PC-9 (cell line): ENCODE data around the gene ANKRD66. TPM values are rescaled to one million over a fixed set of nuclear protein-coding genes. Genes with fewer than 3 reads are reported as not detected.

Source experiments
- BruUV-seq: library from RNA; stranded (reverse); fragments of 400-500 nt; replicated peaks from 2 replicates; lab custom pipeline; 2021; lab: Mats Ljungman, UMichigan
- CTCF ChIA-PET: fragments of 300-600 bp; sonication (Branson Sonifier 250); formaldehyde crosslinking; loops from one replicate; lab custom pipeline; 2022; ENCODE audit warnings: antibody characterized with exemption; lab: Charles Lee
- POLR2A ChIA-PET: fragments of 300-600 bp; sonication (Branson Sonifier 250); formaldehyde crosslinking; loops from one replicate; lab custom pipeline; 2022; ENCODE audit warnings: antibody characterized with exemption; ENCODE audit not compliant: unreplicated experiment; lab: Charles Lee
- DNase-seq, 2 experiments: peaks; one replicate each; pipeline versions ENCODE4 v3.0.0 to v3.0.0-alpha.2; 2015 to 2022; ENCODE audit warnings: mixed read lengths in 1 of 2
- H2AFZ ChIP-seq: fragments of 200-600 bp; sonication (generic); 2 replicates; pipeline ENCODE4 v1.8.1; 2017; ENCODE audit warnings: antibody characterized with exemption
- H3F3A ChIP-seq: fragments of 200-600 bp; sonication (generic); 2 replicates; pipeline ENCODE4 v1.8.1; 2017; ENCODE audit warnings: antibody characterized with exemption, mild to moderate bottlenecking, low read depth; ENCODE audit not compliant: insufficient read depth
- H3K27ac ChIP-seq: fragments of 200-600 bp; sonication (generic); 2 replicates; pipeline ENCODE4 v1.6.1; 2016; ENCODE audit warnings: mixed run types
- H3K27me3 ChIP-seq: fragments of 200-600 bp; sonication (generic); 2 replicates; pipeline ENCODE4 v1.6.1; 2016; ENCODE audit warnings: low read depth, mixed run types; ENCODE audit not compliant: insufficient read depth
- H3K36me3 ChIP-seq: fragments of 200-600 bp; sonication (generic); 2 replicates; pipeline ENCODE4 v1.6.1; 2016; ENCODE audit warnings: low read depth, mixed run types
- H3K4me1 ChIP-seq: fragments of 200-600 bp; sonication (generic); replicated peaks from 2 replicates; pipeline ENCODE4 v1.6.1; 2016; ENCODE audit warnings: mixed run types; ENCODE audit not compliant: insufficient read depth
- H3K4me2 ChIP-seq: fragments of 200-600 bp; sonication (generic); 2 replicates; pipeline ENCODE4 v1.6.1; 2017; ENCODE audit warnings: mixed run types
- H3K4me3 ChIP-seq: fragments of 200-600 bp; sonication (generic); 2 replicates; pipeline ENCODE4 v1.6.1; 2016; ENCODE audit warnings: mixed run types
- H3K79me2 ChIP-seq: fragments of 200-600 bp; sonication (generic); 2 replicates; pipeline ENCODE4 v1.6.1; 2017; ENCODE audit warnings: low read depth, mixed run types
- H3K9me2 ChIP-seq: fragments of 200-600 bp; sonication (generic); 2 replicates; pipeline ENCODE4 v1.8.1; 2017; ENCODE audit warnings: mild to moderate bottlenecking; ENCODE audit not compliant: insufficient read depth
- H3K9me3 ChIP-seq: fragments of 200-600 bp; sonication (generic); 2 replicates; pipeline ENCODE4 v1.8.1; 2016; ENCODE audit warnings: low read depth; ENCODE audit not compliant: insufficient read depth
- H4K20me1 ChIP-seq: fragments of 200-600 bp; sonication (generic); 2 replicates; pipeline ENCODE4 v1.8.1; 2017; ENCODE audit not compliant: insufficient read depth
- EZH2 ChIP-seq: fragments of 200-600 bp; sonication (generic); IDR thresholded peaks from 2 replicates; pipeline ENCODE4 v1.8.0; 2017; ENCODE audit warnings: antibody characterized with exemption, low read depth
- intact Hi-C: fragments of 100-400 bp; cut with micrococcal nuclease; formaldehyde crosslinking; loops from one replicate; pipeline ENCODE4 v1.10.0; 2022; ENCODE audit not compliant: unreplicated experiment
- total RNA-seq: library from RNA; stranded (reverse); gene quantifications from 2 replicates; pipeline ENCODE4 v1.2.3, GENCODE V29; 2021
- TF ChIP-seq, protein P1 (sequence below): fragments of 200-600 bp; sonication (generic); conservative IDR thresholded peaks from 2 replicates; pipeline ENCODE4 v1.6.1; 2017; ENCODE audit warnings: mixed run types, antibody characterized with exemption, mild to moderate bottlenecking, moderate library complexity

The ANKRD66 gene
- total RNA-seq, 1 experiment from 2014 or later = not detected

DNA sequence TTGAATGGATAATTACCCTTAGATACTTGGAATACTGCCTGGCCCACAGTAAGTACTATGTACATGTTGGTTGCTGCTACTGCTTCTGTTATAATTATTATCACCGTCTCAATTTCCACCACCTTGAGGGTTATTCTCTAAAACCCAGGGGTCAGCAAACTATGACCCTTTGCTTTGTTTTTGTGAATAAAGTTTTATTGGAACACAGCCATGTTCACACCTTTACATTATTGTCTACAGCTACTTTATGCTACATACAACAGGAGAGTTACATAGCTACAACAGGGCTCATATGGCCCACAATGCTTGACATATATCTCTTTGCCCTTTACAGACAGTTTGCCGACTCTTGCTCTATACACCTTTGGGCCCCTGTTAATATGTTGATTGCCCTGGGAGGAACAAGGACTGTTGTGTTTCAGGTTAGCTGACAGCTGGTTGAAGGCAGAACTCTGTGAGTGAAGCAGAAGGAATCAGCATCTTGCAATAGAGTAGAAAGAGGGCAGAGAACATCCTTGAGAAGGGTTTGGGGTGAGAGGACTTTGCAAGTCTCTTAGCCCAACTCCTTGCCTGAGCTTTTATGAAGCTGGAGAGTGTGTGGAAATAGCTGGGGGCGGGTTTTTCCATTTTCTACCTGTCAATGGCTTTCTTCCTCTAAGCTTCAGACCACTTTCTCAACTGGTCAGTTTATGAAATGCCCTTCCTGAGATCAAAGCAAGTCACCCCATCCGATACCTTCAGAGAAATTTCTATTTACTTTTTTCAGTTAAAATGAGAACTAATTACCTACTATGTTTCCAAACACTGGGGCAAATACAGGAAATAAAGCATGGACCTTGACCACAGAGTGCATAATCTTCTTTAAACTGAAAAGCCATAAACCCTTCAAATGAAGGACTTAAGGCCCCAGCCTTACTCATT is 43.0 kb downstream of the ANKRD66 start:
- no peak for DNase-seq
- ChIA-PET POLR2A (no interaction called here), CTCF (interaction anchor here (0.8 kb wide), 1 partner anchor 356 kb away, joined by 3 read pairs; no protein-coding TSS in a partner anchor)
- Histone ChIP-seq H3K4me1 (no peaks in the 10 kb centered on the region), H4K20me1 (no peaks in the 10 kb centered on the region), H2AFZ (0 out of 2 replicates have a peak overlapping the region, but pooled peaks have one; percentile 44), H3K4me2 (no peak overlapping the region), H3K36me3 (no peaks in the 10 kb centered on the region), H3K9me2 (no peaks in the 10 kb centered on the region), H3K9me3 (no peaks in the 10 kb centered on the region), H3K4me3 (no peak overlapping the region), H3K27me3 (no peaks in the 10 kb centered on the region), H3F3A (peaks cover 3% of the 10 kb centered on the region; the same call in 1 of the 2 replicates), H3K79me2 (no peaks in the 10 kb centered on the region), H3K27ac (no peak overlapping the region)
- intact Hi-C loops = no loop called here
- TF ChIP-seq, protein P1, sequence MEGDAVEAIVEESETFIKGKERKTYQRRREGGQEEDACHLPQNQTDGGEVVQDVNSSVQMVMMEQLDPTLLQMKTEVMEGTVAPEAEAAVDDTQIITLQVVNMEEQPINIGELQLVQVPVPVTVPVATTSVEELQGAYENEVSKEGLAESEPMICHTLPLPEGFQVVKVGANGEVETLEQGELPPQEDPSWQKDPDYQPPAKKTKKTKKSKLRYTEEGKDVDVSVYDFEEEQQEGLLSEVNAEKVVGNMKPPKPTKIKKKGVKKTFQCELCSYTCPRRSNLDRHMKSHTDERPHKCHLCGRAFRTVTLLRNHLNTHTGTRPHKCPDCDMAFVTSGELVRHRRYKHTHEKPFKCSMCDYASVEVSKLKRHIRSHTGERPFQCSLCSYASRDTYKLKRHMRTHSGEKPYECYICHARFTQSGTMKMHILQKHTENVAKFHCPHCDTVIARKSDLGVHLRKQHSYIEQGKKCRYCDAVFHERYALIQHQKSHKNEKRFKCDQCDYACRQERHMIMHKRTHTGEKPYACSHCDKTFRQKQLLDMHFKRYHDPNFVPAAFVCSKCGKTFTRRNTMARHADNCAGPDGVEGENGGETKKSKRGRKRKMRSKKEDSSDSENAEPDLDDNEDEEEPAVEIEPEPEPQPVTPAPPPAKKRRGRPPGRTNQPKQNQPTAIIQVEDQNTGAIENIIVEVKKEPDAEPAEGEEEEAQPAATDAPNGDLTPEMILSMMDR = no peak
- no peak for TF ChIP-seq EZH2
- no TSS peak for BruUV-seq

DNA sequence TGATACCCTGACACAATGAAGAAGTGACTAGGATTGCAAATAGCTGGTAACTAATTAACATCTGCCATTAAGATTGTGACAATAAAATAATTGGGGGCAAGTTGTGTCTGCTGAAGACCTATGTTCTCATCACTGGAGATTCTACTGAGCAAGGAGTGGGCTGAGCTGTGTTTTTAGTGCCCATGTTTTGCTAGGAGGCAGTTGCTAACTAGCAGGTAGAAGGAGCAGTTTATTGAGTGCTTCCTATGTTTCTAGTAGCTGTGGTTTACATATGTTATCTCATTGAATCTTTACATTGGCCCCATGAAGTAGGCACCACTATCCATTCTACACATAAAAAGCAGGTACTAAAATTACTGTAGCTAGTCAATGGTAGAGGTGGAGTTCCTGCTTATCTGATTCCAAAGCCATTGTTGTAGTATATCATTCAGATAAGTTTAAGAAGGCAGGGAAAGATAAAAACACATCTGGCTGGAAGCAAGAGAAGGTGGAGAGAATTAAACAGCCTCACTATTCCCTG is 43.7 kb downstream of the ANKRD66 start:
- H3K4me3 ChIP-seq = no peak overlapping the region
- no peak for TF ChIP-seq EZH2
- TF ChIP-seq, protein P1 = no peak
- intact Hi-C loops = no loop called here
- POLR2A ChIA-PET = no interaction called here
- H4K20me1 ChIP-seq = no peaks in the 10 kb centered on the region
- H3K4me2 ChIP-seq = no peak overlapping the region
- no TSS peak for BruUV-seq
- no peaks in the 10 kb centered on the region for H3K9me2 ChIP-seq
- no peaks in the 10 kb centered on the region for H3K9me3 ChIP-seq
- H3K79me2 ChIP-seq = no peaks in the 10 kb centered on the region
- no peaks in the 10 kb centered on the region for H3K36me3 ChIP-seq
- 0 out of 2 replicates have a peak overlapping the region, but pooled peaks have one; percentile 44 for H2AFZ ChIP-seq
- H3K27me3 ChIP-seq = no peaks in the 10 kb centered on the region
- CTCF ChIA-PET = no interaction called here
- no peak overlapping the region for H3K27ac ChIP-seq
- no peaks in the 10 kb centered on the region for H3K4me1 ChIP-seq
- DNase-seq = no peak
- H3F3A ChIP-seq = peaks cover 3% of the 10 kb centered on the region; the same call in 1 of the 2 replicates

DNA sequence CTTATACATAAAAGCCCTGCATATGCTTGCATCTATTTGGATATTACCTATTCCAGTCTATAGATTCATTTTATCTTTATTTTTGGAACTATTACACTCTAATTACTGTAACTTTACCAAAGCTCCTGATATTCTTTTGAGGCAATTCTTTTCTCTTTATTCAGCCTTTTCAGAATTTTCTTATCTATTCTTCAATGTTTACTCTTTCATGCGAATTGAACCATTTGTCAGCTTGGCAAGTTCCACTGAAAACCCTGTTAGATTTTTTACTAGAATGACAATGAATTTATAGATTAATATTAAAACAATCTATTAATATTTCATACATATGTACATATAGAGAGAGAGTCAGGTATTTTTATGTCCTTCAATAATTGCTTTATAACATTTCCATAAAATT is 45.9 kb downstream of the ANKRD66 start:
- Histone ChIP-seq H3K9me3 (no peaks in the 10 kb centered on the region), H3K4me2 (no peak overlapping the region), H3K79me2 (no peaks in the 10 kb centered on the region), H3K9me2 (no peaks in the 10 kb centered on the region), H4K20me1 (no peaks in the 10 kb centered on the region), H2AFZ (no peak overlapping the region), H3K27ac (no peak overlapping the region), H3K36me3 (no peaks in the 10 kb centered on the region), H3K27me3 (no peaks in the 10 kb centered on the region), H3F3A (peaks cover 8% of the 10 kb centered on the region; the same call in 1 of the 2 replicates), H3K4me1 (peaks cover 10% of the 10 kb centered on the region; the same call in 1 of the 2 replicates), H3K4me3 (no peak overlapping the region)
- no TSS peak for BruUV-seq
- TF ChIP-seq EZH2 = no peak
- TF ChIP-seq, protein P1 = no peak
- POLR2A ChIA-PET = no interaction called here
- intact Hi-C loops = no loop called here
- CTCF ChIA-PET = no interaction called here
- DNase-seq = no peak
